Endothelial cell of umbilical vein (primary cell): Measurements from ENCODE around the gene SH3RF3. TPM values are rescaled to one million over a fixed set of nuclear protein-coding genes. Genes with fewer than 3 reads are reported as not detected.
A peak's percentile ranks its signal among the peaks of the same experiment; 100 is the strongest.

ENCODE experiments used
- BruUV-seq: library from RNA; stranded (reverse); fragments of 400-500 nt; replicated peaks from 2 replicates; lab custom pipeline; 2021; lab: Mats Ljungman, UMichigan
- CTCF ChIA-PET: fragments of 300-600, 350-600 bp; sonication (Branson Sonifier 250); formaldehyde crosslinking; loops from one replicate; lab custom pipeline; 2021; ENCODE audit warnings: antibody characterized with exemption, inconsistent platforms; lab: Charles Lee
- POLR2A ChIA-PET: fragments of 300-600, 350-600 bp; sonication (Branson Sonifier 250); formaldehyde crosslinking; loops from one replicate; lab custom pipeline; 2021; ENCODE audit warnings: antibody characterized with exemption, inconsistent platforms; lab: Charles Lee
- DNase-seq: peaks from one replicate; pipeline ENCODE4 v3.0.0-alpha.2; 2011; ENCODE audit warnings: low read depth, low spot score
- FAIRE-seq: peaks from 2 replicates; lab custom pipeline; 2011; peaks lifted over from hg19 to GRCh38; lab: Jason Lieb, UNC
- H2AFZ ChIP-seq: 2 replicates; pipeline ENCODE4 v1.6.0; 2012; ENCODE audit warnings: low read depth, low read length, control low read depth, inconsistent platforms
- H3K27ac ChIP-seq: 2 replicates; pipeline ENCODE4 v1.5.1; 2011; ENCODE audit warnings: low read depth, mild to moderate bottlenecking, control low read depth, low read length, moderate library complexity; ENCODE audit not compliant: insufficient read depth
- H3K27me3 ChIP-seq, 2 experiments: 2 replicates each; pipeline versions ENCODE4 v1.6.0 to v1.6.1; 2011; ENCODE audit warnings: low read length in 2 of 2, mixed read lengths in 1 of 2; ENCODE audit not compliant: control insufficient read depth in 2 of 2, insufficient read depth in 2 of 2
- H3K36me3 ChIP-seq, 2 experiments: 2 replicates in 1 of 2; 3 replicates in 1 of 2; pipeline ENCODE4 v1.5.1; 2011; ENCODE audit warnings: low read length in 2 of 2, mild to moderate bottlenecking in 1 of 2, moderate library complexity in 1 of 2; ENCODE audit not compliant: control insufficient read depth in 2 of 2, insufficient read depth in 2 of 2; ENCODE audit errors: extremely low read depth in 1 of 2
- H3K4me1 ChIP-seq: 3 replicates; pipeline ENCODE4 v1.5.1; 2011; ENCODE audit warnings: mild to moderate bottlenecking, low read length; ENCODE audit not compliant: control insufficient read depth, insufficient read depth; ENCODE audit errors: extremely low read depth
- H3K4me2 ChIP-seq: 2 replicates; pipeline ENCODE4 v1.6.1; 2011; ENCODE audit warnings: low read length, control low read depth, mixed read lengths; ENCODE audit not compliant: insufficient read depth
- H3K4me3 ChIP-seq, 3 experiments: fragments of 200-600 bp in 1 of 3; sonication (generic), shearing (Covaris generic) in 1 of 3; replicated peaks in 1 of 3; 2 replicates each; pipeline ENCODE4 v1.5.1; 2011 to 2016; ENCODE audit warnings: control low read depth in 3 of 3, low read length in 3 of 3, mild to moderate bottlenecking in 2 of 3, inconsistent platforms in 1 of 3, low read depth in 1 of 3, moderate library complexity in 1 of 3; ENCODE audit not compliant: insufficient read depth in 1 of 3
- H3K79me2 ChIP-seq: 2 replicates; pipeline ENCODE4 v1.6.0; 2012; ENCODE audit warnings: low read length, inconsistent platforms; ENCODE audit not compliant: control insufficient read depth, insufficient read depth
- H3K9ac ChIP-seq: replicated peaks from 2 replicates; pipeline ENCODE3; 2011; ENCODE audit warnings: low read length, control low read depth; ENCODE audit not compliant: insufficient read depth; ENCODE audit errors: extremely low read depth
- H3K9me1 ChIP-seq: replicated peaks from 3 replicates; pipeline ENCODE4 v1.6.0; 2011; ENCODE audit warnings: mild to moderate bottlenecking, low read length; ENCODE audit not compliant: control insufficient read depth, insufficient read depth; ENCODE audit errors: extremely low read depth
- H3K9me3 ChIP-seq: replicated peaks from 2 replicates; pipeline ENCODE4 v1.5.1; 2012; ENCODE audit warnings: low read length, inconsistent platforms; ENCODE audit not compliant: control insufficient read depth, insufficient read depth
- H4K20me1 ChIP-seq: replicated peaks from 2 replicates; pipeline ENCODE3; 2011; ENCODE audit warnings: mild to moderate bottlenecking, low read length; ENCODE audit not compliant: control insufficient read depth, insufficient read depth; ENCODE audit errors: extremely low read depth
- CTCF ChIP-seq, 2 donors: IDR thresholded peaks; 1 replicate in 1 of 2; 2 replicates in 1 of 2; pipeline ENCODE4 v1.5.1; 2011; ENCODE audit warnings: low read length in 2 of 2, mild to moderate bottlenecking in 2 of 2, moderate library complexity in 2 of 2, control low read depth in 1 of 2, inconsistent platforms in 1 of 2, low read depth in 1 of 2; ENCODE audit not compliant: insufficient read depth in 1 of 2; ENCODE audit errors: extremely low read depth in 1 of 2
- EZH2 ChIP-seq: IDR thresholded peaks from 2 replicates; pipeline ENCODE4 v1.6.1; 2012; ENCODE audit warnings: borderline replicate concordance, low read depth, mild to moderate bottlenecking, moderate library complexity, low read length, inconsistent platforms; ENCODE audit not compliant: severe bottlenecking
- FOS ChIP-seq: IDR thresholded peaks from 2 replicates; pipeline ENCODE4 v1.6.1; 2011; ENCODE audit warnings: mild to moderate bottlenecking, low read length, moderate library complexity, borderline replicate concordance; ENCODE audit not compliant: insufficient read depth
- GATA2 ChIP-seq: IDR thresholded peaks from 2 replicates; pipeline ENCODE4 v1.7.0; 2011; ENCODE audit warnings: low read depth, mild to moderate bottlenecking, moderate library complexity, mixed read lengths, low read length; ENCODE audit not compliant: insufficient read length, insufficient read depth
- JUN ChIP-seq: IDR thresholded peaks from 2 replicates; pipeline ENCODE4 v1.6.1; 2011; ENCODE audit warnings: borderline replicate concordance, low read depth; ENCODE audit not compliant: insufficient read length, insufficient read depth
- MAX ChIP-seq: IDR thresholded peaks from 2 replicates; pipeline ENCODE4 v1.6.1; 2011; ENCODE audit not compliant: insufficient read depth, insufficient read length
- MYC ChIP-seq: IDR thresholded peaks from one replicate; pipeline ENCODE4 v1.6.1; 2011; ENCODE audit warnings: mild to moderate bottlenecking, low read depth, low read length
- POLR2A ChIP-seq: IDR thresholded peaks from 2 replicates; pipeline ENCODE4 v1.6.1; 2012; ENCODE audit warnings: low read depth, mild to moderate bottlenecking, control low read depth, low read length
- POLR2AphosphoS5 ChIP-seq: IDR thresholded peaks from 2 replicates; pipeline ENCODE4 v1.6.1; 2012; ENCODE audit warnings: low read depth, mild to moderate bottlenecking, control low read depth, low read length, moderate library complexity; ENCODE audit not compliant: insufficient read depth
- dilution Hi-C: fragments of 300-500 bp; cut with MboI; formaldehyde crosslinking; loops from one replicate; pipeline ENCODE4 v1.15.0; 2019; ENCODE audit warnings: low sequenced_read_pairs; ENCODE audit not compliant: extremely low pct_ligation_motif_present
- intact Hi-C: fragments of 100-400 bp; cut with micrococcal nuclease; formaldehyde crosslinking; loops from one replicate; pipeline ENCODE4 v1.10.0; 2022
- polyA plus RNA-seq, 4 experiments: library from polyadenylated mRNA; depleted of rRNA in 3 of 4; stranded (reverse) in 3 of 4; unstranded in 1 of 4; fragments of >200 nt; gene quantifications; 2 replicates each; pipeline versions ENCODE4 v1.2.1 to v1.2.3, GENCODE V29; 2011 to 2012; ENCODE audit warnings: missing spikeins in 1 of 4
- total RNA-seq: library from RNA; stranded (reverse); gene quantifications from 2 replicates; pipeline ENCODE4 v1.2.3, GENCODE V29; 2021

SH3RF3 gene
- total and polyA plus RNA-seq, 2 donors (not counting 3 experiments of a cell fraction or from before 2014, with no cell fraction given), result 3.8 to 14.7 TPM

GRCh38 chr2:109352056-109352897 lies 223.3 kb downstream of the SH3RF3 start:
- no peak for TF ChIP-seq JUN
- no peak for TF ChIP-seq EZH2
- Histone ChIP-seq H3K9me1 (no peaks in the 10 kb centered on the region), H3K9ac (no peak overlapping the region), H3K9me3 (no peaks in the 10 kb centered on the region), H3K36me3 (no peaks in the 10 kb centered on the region), H2AFZ (no peak overlapping the region), H3K27ac (no peak overlapping the region), H3K79me2 (no peaks in the 10 kb centered on the region), H4K20me1 (no peaks in the 10 kb centered on the region), H3K4me3 (no peak overlapping the region), H3K27me3 (no peaks in the 10 kb centered on the region), H3K4me1 (peaks cover 38% of the 10 kb centered on the region), H3K4me2 (peak overlapping the region; percentile 64)
- dilution Hi-C loops, result no loop called here
- ChIA-PET CTCF (interaction anchor here (1.7 to 3.2 kb wide), 5 partner anchors 20 to 223 kb away, joined by 5 to 22 read pairs (median 10); partner anchors contain the start of gene SH3RF3), POLR2A (no interaction called here)
- intact Hi-C loops, result no loop called here
- peak; percentile 78 for FAIRE-seq
- BruUV-seq, result no TSS peak
- no peak for DNase-seq

GRCh38 chr2:109352898-109353689 lies 224.1 kb downstream of the SH3RF3 start:
- TF ChIP-seq JUN (no peak), MYC (no peak), EZH2 (no peak), CTCF (IDR thresholded peaks at IDR 0.05; ENCODE audit: extremely low read depth in 1 of 2, insufficient read depth in 1 of 2, low read depth in 1 of 2, low read length in 2 of 2) (no peak), POLR2AphosphoS5 (no peak), FOS (no peak), GATA2 (no peak), POLR2A (no peak), MAX (no peak)
- Histone ChIP-seq H2AFZ (no peak overlapping the region), H3K9ac (no peak overlapping the region), H3K79me2 (no peaks in the 10 kb centered on the region), H3K4me2 (no peak overlapping the region), H3K4me3 (no peak overlapping the region), H3K27me3 (no peaks in the 10 kb centered on the region), H3K4me1 (peaks cover 38% of the 10 kb centered on the region), H3K9me3 (no peaks in the 10 kb centered on the region), H3K36me3 (no peaks in the 10 kb centered on the region), H3K27ac (no peak overlapping the region), H4K20me1 (no peaks in the 10 kb centered on the region), H3K9me1 (no peaks in the 10 kb centered on the region)
- FAIRE-seq (no peak), DNase-seq (no peak)
- intact Hi-C loops (no loop called here), dilution Hi-C loops (no loop called here)
- ChIA-PET POLR2A (no interaction called here), CTCF (interaction anchor here (1.8 to 3.2 kb wide), 4 partner anchors 20 to 224 kb away, joined by 5 to 22 read pairs (median 11); partner anchors contain the start of gene SH3RF3)
- no TSS peak for BruUV-seq
